ENCODE results near the gene TBCCD1. TPM values are rescaled to one million over a fixed set of nuclear protein-coding genes. Genes with fewer than 3 reads are reported as not detected.
"Not testable (repeated sequence)": the region's sequence is repeated elsewhere in the genome, so short reads cannot be mapped to it uniquely, and the experiment has no call there.

Gene TBCCD1
- total and polyA plus RNA-seq, 2 experiments from 2014 or later = 10.9 to 16.4 TPM

- H3K27ac ChIP-seq = no peak overlapping the region
- H3K9me3 ChIP-seq (ENCODE audit: low read depth) = no peaks in the 10 kb centered on the region
- no peak for DNase-seq (ENCODE audit: low read depth in 1 of 2, low spot score in 1 of 2)
- TF ChIP-seq CTCF (IDR thresholded peaks at IDR 0.05; ENCODE audit: low read depth, low read length) = no peak
- H3K4me3 ChIP-seq = no peak overlapping the region
- H3K36me3 ChIP-seq = peaks cover 21% of the 10 kb centered on the region
- H3K4me1 ChIP-seq (ENCODE audit: low read depth) = no peaks in the 10 kb centered on the region
- H3K27me3 ChIP-seq = no peaks in the 10 kb centered on the region
Measured at GRCh38 chr3:186588632-186589031, 21.5 kb upstream of the TBCCD1 start.

- no peak overlapping the region for H3K4me3 ChIP-seq
Measured at GRCh38 chr3:186587183-186587582, 20.0 kb upstream of the TBCCD1 start.

GRCh38 chr3:186586245-186586644 is 19.1 kb upstream of the TBCCD1 start:
- DNase-seq (ENCODE audit: low read depth in 1 of 2, low spot score in 1 of 2); H3K27ac ChIP-seq; H3K27me3 ChIP-seq; H3K4me1 ChIP-seq (ENCODE audit: low read depth); H3K4me3 ChIP-seq; H3K9me3 ChIP-seq (ENCODE audit: low read depth): not testable (repeated sequence)
- peaks cover 45% of the 10 kb centered on the region for H3K36me3 ChIP-seq

More at GRCh38 chr3:186587183-186587582, 20.0 kb upstream of the TBCCD1 start:
- no peaks in the 10 kb centered on the region for H3K4me1 ChIP-seq (ENCODE audit: low read depth)
- peaks cover 35% of the 10 kb centered on the region for H3K36me3 ChIP-seq
- H3K27me3 ChIP-seq = no peaks in the 10 kb centered on the region
- TF ChIP-seq CTCF (IDR thresholded peaks at IDR 0.05; ENCODE audit: low read depth, low read length) = no peak
- no peaks in the 10 kb centered on the region for H3K9me3 ChIP-seq (ENCODE audit: low read depth)
- DNase-seq (ENCODE audit: low read depth in 1 of 2, low spot score in 1 of 2) = no peak
- H3K27ac ChIP-seq = no peak overlapping the region

- no peak for TF ChIP-seq CTCF (IDR thresholded peaks at IDR 0.05; ENCODE audit: low read depth, low read length)
- H3K27ac ChIP-seq = no peak overlapping the region
Measured at GRCh38 chr3:186583831-186584230, 16.7 kb upstream of the TBCCD1 start.

GRCh38 chr3:186582541-186582940 is 15.4 kb upstream of the TBCCD1 start:
- Histone ChIP-seq H3K27ac (no peak overlapping the region), H3K4me1 (ENCODE audit: low read depth) (no peaks in the 10 kb centered on the region), H3K36me3 (peaks cover 71% of the 10 kb centered on the region), H3K9me3 (ENCODE audit: low read depth) (no peaks in the 10 kb centered on the region), H3K27me3 (no peaks in the 10 kb centered on the region), H3K4me3 (no peak overlapping the region)
- no peak for TF ChIP-seq CTCF (IDR thresholded peaks at IDR 0.05; ENCODE audit: low read depth, low read length)
- DNase-seq (ENCODE audit: low read depth in 1 of 2, low spot score in 1 of 2) = no peak

More at GRCh38 chr3:186583831-186584230, 16.7 kb upstream of the TBCCD1 start:
- H3K4me1 ChIP-seq (ENCODE audit: low read depth) = no peaks in the 10 kb centered on the region
- no peaks in the 10 kb centered on the region for H3K27me3 ChIP-seq
- no peak overlapping the region for H3K4me3 ChIP-seq
- no peaks in the 10 kb centered on the region for H3K9me3 ChIP-seq (ENCODE audit: low read depth)
- peaks cover 59% of the 10 kb centered on the region for H3K36me3 ChIP-seq
- no peak for DNase-seq (ENCODE audit: low read depth in 1 of 2, low spot score in 1 of 2)

- H3K9me3 ChIP-seq (ENCODE audit: low read depth) = no peaks in the 10 kb centered on the region
- H3K4me1 ChIP-seq (ENCODE audit: low read depth) = no peaks in the 10 kb centered on the region
- H3K4me3 ChIP-seq = no peak overlapping the region
- peaks cover 85% of the 10 kb centered on the region for H3K36me3 ChIP-seq
- DNase-seq (ENCODE audit: low read depth in 1 of 2, low spot score in 1 of 2) = no peak
- no peak for TF ChIP-seq CTCF (IDR thresholded peaks at IDR 0.05; ENCODE audit: low read depth, low read length)
- no peaks in the 10 kb centered on the region for H3K27me3 ChIP-seq
- no peak overlapping the region for H3K27ac ChIP-seq
Measured at GRCh38 chr3:186580785-186581184, 13.6 kb upstream of the TBCCD1 start.
